HG03175 (cell line): Measurements from ENCODE around the gene KLF1.
"Not testable (repeated sequence)": the region's sequence is repeated elsewhere in the genome, so short reads cannot be mapped to it uniquely, and the experiment has no call there.

Experiments used
- ATAC-seq: cut with Tn5 transposase; IDR thresholded peaks from one replicate; pipeline ENCODE4 v1.9.1; 2021; ENCODE audit warnings: mild to moderate bottlenecking, moderate library complexity; ENCODE audit not compliant: unreplicated experiment

Gene KLF1

DNA sequence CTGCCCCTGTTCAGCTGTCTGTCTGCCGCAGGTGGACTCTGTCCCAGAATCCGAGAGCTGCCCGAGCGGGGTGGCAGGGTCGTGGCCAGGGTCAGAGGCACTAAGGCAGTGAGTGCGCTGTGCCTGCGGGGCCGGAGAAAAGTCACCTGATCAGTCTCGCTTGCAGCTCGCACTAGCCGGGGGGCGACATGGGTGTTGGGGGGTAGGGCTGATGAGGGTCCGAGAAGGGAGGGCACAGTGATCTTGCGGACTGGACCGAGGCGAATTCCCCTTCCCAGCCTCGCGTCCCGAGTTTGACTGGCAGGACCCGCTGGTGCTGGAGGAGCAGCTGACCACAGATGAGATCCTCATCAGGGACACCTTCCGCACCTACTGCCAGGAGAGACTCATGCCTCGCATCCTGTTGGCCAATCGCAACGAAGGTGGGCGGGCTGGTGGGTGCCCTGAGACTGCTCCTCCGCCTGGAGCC is 4.6 kb upstream of the KLF1 start:
- ATAC-seq = no peak

- ATAC-seq = peak; percentile 93
Observed at GRCh38 chr19:12890787-12891552, 4.0 kb upstream of the KLF1 start, which contains the start of gene GCDH. Gene GCDH, plus strand, starts transcription at chr19:12891160. Its CDS starts 145 bp downstream, at chr19:12891305.

GRCh38 chr19:12890299-12890786 is 3.3 kb upstream of the KLF1 start:
- ATAC-seq = not testable (repeated sequence)

GRCh38 chr19:12888006-12888603 is 1.1 kb upstream of the KLF1 start:
- ATAC-seq = no peak

- ATAC-seq = no peak
Observed at GRCh38 chr19:12886651-12886968, 391 bp downstream of the KLF1 start.

DNA sequence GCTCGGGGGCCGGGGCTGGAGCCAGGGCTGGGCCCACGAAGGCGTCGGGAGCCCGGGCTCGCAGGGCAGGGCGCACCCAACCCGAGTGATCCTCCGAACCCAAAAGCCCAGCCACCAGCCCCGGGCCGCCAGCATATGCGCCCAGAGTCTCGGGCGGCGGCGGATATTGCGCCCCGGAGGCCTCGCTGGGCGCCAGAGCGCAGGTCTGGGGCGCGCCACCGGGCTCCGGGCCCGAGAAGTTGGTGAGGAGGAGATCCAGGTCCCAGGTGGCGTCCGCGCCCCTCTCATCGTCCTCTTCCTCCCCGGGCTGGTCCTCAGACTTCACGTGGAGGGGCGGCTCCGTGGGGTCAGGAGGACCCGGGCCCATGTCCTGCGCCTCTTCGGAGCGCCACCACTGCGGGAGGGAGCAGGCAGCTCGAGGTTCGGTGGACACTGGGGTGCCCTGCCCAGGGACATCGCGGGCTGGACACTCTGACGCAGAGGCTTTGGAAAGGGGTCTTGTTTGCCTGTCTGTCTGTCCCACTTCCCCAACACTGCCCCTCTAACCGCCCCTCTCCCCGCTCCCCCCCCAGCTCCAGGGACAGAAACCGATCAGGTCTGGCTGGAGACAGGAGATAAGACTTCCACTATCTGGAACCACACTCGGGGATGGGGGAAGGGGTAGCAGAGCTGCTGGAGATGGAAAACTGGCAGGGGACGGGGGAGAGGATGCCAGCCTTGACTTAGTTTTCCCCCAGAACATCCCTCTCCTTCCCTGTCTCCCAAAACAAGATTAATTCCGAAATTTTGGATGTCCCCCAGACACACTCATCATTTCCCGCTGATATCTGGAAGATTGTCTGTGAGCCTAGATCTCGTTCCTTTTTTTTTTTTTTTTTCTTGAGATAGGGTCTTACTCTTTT is 1.0 kb downstream of the KLF1 start:
- no peak for ATAC-seq

GRCh38 chr19:12884926-12885748 is 1.9 kb downstream of the KLF1 start:
- ATAC-seq = no peak

GRCh38 chr19:12884627-12884925 is 2.4 kb downstream of the KLF1 start:
- ATAC-seq = no peak

- ATAC-seq = no peak
Observed at GRCh38 chr19:12884202-12884601, 2.8 kb downstream of the KLF1 start.

GRCh38 chr19:12882589-12882988 is 4.4 kb downstream of the KLF1 start:
- no peak for ATAC-seq

- ATAC-seq = peak; percentile 86
Observed at GRCh38 chr19:12881172-12881808, 5.7 kb downstream of the KLF1 start, which contains the start of gene DNASE2. Gene DNASE2, minus strand, starts transcription at chr19:12881449. Its CDS starts 74 bp downstream, at chr19:12881375.

DNA sequence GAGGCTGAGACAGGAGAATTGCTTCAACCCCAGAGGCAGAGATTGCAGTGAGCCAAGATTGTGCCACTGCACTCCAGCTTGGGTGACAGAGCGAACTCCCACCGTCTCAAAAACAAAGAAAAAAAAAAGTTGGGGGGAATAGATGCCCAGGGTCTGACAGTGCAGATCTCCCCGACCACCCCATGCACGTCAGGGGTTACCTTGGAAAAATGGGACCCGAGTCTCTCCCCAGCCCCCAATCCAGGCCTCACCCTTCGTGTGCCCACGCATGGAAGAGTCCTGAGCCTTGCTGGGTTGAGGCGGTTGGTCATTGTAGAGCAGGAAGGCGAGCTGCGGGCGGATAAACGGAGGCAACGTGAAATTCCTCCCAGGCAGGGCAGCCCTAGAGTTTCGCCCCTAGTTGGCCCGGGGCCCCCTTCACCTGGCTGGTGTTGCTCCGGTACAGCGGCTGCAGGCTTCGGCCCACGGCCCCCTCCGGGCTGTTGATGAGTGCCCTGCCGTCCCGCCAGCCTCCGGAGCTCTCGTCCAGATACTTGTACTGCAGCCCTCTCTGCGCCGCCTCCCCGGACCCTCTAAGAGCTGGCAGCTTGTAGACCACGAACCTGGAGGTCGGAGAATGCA is 6.3 kb downstream of the KLF1 start:
- ATAC-seq = peak; percentile 12

DNA sequence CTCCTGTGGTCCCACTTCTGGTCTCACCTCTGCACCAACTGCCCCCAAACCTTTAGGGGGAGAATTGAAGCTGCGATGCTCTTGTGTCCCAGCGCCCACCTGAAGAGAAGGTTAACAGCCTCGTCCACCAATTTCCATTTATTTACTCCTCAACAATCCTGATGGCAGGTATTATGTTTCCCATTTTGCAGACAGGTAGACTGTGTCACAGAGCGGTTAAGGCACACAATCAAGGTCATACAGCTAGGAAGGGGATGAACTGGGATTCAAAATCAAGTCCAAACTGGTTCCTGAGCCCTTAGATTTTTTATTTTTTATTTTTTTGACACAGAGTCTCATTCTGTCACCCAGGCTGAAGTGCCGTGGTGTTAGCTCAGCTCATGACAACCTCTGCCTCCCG is 11.9 kb downstream of the KLF1 start:
- ATAC-seq = no peak

GRCh38 chr19:12873891-12874745 is 12.9 kb downstream of the KLF1 start:
- ATAC-seq = no peak

DNA sequence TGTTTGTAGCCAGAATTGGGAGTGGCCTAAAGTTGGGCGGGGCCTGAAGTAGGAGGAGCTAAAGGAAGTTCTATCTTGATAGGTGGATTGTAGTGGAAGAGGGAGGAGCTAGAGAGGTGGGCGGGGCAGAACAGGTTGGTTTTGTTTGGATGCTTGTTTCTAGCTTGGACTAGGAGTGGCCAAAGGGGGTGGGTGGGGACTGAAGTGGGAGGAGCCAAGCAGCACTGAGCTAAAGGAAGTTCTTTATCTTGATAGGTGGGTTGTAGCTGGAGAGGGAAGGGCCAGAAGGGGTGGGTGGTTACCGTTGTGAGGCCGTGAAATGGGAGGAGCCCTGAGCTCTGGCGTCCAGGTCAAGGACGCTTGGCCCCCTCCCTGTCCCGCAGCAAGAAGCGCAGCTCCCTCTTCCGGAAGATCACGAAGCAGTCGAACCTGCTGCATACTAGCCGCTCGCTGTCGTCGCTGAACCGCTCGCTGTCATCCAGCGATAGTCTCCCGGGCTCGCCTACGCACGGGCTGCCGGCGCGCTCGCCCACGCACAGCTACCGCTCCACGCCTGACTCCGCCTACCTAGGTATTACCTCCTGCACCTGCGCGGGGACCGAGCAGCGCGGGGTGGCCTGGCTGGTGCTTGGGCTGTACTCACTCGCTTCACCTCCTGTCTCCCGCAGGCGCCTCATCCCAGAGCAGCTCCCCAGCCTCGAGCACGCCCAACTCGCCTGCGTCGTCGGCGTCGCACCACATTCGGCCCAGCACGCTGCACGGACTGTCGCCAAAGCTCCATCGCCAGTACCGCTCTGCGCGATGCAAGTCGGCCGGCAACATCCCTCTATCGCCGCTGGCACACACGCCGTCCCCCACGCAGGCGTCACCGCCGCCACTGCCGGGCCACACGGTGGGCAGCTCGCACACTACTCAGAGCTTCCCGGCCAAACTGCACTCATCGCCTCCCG is 13.8 kb downstream of the KLF1 start:
- no peak for ATAC-seq

DNA sequence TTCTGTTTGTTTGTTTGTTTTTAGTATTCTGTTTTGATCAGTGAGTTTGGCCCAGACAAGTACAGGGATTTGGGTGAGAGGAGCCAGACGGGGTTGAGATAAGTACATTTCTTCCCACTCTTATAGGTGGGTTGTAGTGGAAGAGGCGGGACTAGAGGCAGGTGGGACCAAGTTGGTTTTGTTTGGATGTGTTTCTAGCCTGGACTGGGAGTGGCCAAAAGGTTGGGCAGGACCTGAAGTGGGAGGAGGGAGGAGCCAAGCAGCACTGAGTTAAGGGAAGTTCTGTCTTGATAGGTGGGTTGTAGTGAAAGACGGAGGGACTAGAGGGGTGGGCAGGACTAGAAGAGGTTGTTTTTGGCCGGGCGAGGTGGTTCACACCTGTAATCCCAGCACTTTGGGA is 14.7 kb downstream of the KLF1 start:
- ATAC-seq = no peak

GRCh38 chr19:12871681-12872080 is 15.3 kb downstream of the KLF1 start:
- no peak for ATAC-seq
